ENCODE measurements around the gene EFHB. TPM values are rescaled to one million over a fixed set of nuclear protein-coding genes. Genes with fewer than 3 reads are reported as not detected.
"Not testable (repeated sequence)": the region's sequence is repeated elsewhere in the genome, so short reads cannot be mapped to it uniquely, and the experiment has no call there.

The EFHB gene
- total RNA-seq, 1 donor from 2014 or later: not detected

- no peak for DNase-seq (ENCODE audit: extremely low read depth, low read depth, low spot score)
Measured at GRCh38 chr3:19932422-19932821, 1.6 kb downstream of the EFHB start.

GRCh38 chr3:19931767-19932188 is 2.2 kb downstream of the EFHB start:
- DNase-seq (ENCODE audit: extremely low read depth, low read depth, low spot score): no peak

- DNase-seq (ENCODE audit: extremely low read depth, low read depth, low spot score): no peak
Measured at GRCh38 chr3:19931180-19931692, 2.8 kb downstream of the EFHB start.

GRCh38 chr3:19920401-19921080 is 13.5 kb downstream of the EFHB start:
- no peak for DNase-seq (ENCODE audit: extremely low read depth, low read depth, low spot score)

- DNase-seq (ENCODE audit: extremely low read depth, low read depth, low spot score): no peak
Measured at GRCh38 chr3:19917167-19917566, 16.9 kb downstream of the EFHB start.

GRCh38 chr3:19911452-19911851 is 22.6 kb downstream of the EFHB start:
- DNase-seq (ENCODE audit: extremely low read depth, low read depth, low spot score): no peak

- DNase-seq (ENCODE audit: extremely low read depth, low read depth, low spot score): no peak
Measured at GRCh38 chr3:19907523-19907922, 26.5 kb downstream of the EFHB start.

- DNase-seq (ENCODE audit: extremely low read depth, low read depth, low spot score): no peak
Measured at GRCh38 chr3:19903649-19904048, 30.4 kb downstream of the EFHB start.

- DNase-seq (ENCODE audit: extremely low read depth, low read depth, low spot score): no peak
Measured at GRCh38 chr3:19901918-19902317, 32.1 kb downstream of the EFHB start.

GRCh38 chr3:19901337-19901736 is 32.7 kb downstream of the EFHB start:
- DNase-seq (ENCODE audit: extremely low read depth, low read depth, low spot score): no peak

- not testable (repeated sequence) for DNase-seq (ENCODE audit: extremely low read depth, low read depth, low spot score)
Measured at GRCh38 chr3:19899833-19900232, 34.2 kb downstream of the EFHB start.

GRCh38 chr3:19899264-19899663 is 34.8 kb downstream of the EFHB start:
- DNase-seq (ENCODE audit: extremely low read depth, low read depth, low spot score): no peak

- DNase-seq (ENCODE audit: extremely low read depth, low read depth, low spot score): no peak
Measured at GRCh38 chr3:19898721-19899120, 35.3 kb downstream of the EFHB start.

- no peak for DNase-seq (ENCODE audit: extremely low read depth, low read depth, low spot score)
Measured at GRCh38 chr3:19891740-19892139, 42.3 kb downstream of the EFHB start.

GRCh38 chr3:19888428-19889152 is 45.4 kb downstream of the EFHB start:
- DNase-seq (ENCODE audit: extremely low read depth, low read depth, low spot score): no peak

GRCh38 chr3:19887122-19887521 is 46.9 kb downstream of the EFHB start:
- DNase-seq (ENCODE audit: extremely low read depth, low read depth, low spot score): not testable (repeated sequence)

- no peak for DNase-seq (ENCODE audit: extremely low read depth, low read depth, low spot score)
Measured at GRCh38 chr3:19886404-19886803, 47.6 kb downstream of the EFHB start.

GRCh38 chr3:19885468-19885867 is 48.5 kb downstream of the EFHB start:
- DNase-seq (ENCODE audit: extremely low read depth, low read depth, low spot score): no peak

- DNase-seq (ENCODE audit: extremely low read depth, low read depth, low spot score): no peak
Measured at GRCh38 chr3:19881852-19882251, 52.2 kb downstream of the EFHB start.

- no peak for DNase-seq (ENCODE audit: extremely low read depth, low read depth, low spot score)
Measured at GRCh38 chr3:19881036-19881435, 53.0 kb downstream of the EFHB start.

GRCh38 chr3:19877656-19878055 is 56.4 kb downstream of the EFHB start:
- no peak for DNase-seq (ENCODE audit: extremely low read depth, low read depth, low spot score)

- peak; percentile 33 for DNase-seq (ENCODE audit: extremely low read depth, low read depth, low spot score)
Measured at GRCh38 chr3:19866751-19867347, 67.2 kb downstream of the EFHB start.
